Esophagus muscularis mucosa (tissue), 3 donors: ENCODE measurements around the gene ZNF423.

ENCODE experiments used
- CTCF ChIP-seq, 3 experiments: fragments of 200-600 bp in 2 of 3; fragments of 450-650 bp in 1 of 3; sonication (generic) in 2 of 3; IDR thresholded peaks; one replicate each; pipeline ENCODE4 v1.5.1; 2017 to 2019; ENCODE audit warnings: antibody characterized with exemption in 3 of 3, mild to moderate bottlenecking in 2 of 3, moderate library complexity in 1 of 3
- POLR2AphosphoS5 ChIP-seq, 2 donors: sonication (generic); formaldehyde crosslinking; IDR thresholded peaks; one replicate each; pipeline ENCODE4 v1.6.1; 2017; ENCODE audit warnings: antibody characterized with exemption in 2 of 2

- TF ChIP-seq POLR2AphosphoS5 (IDR thresholded peaks at IDR 0.05) (no peak), CTCF (IDR thresholded peaks at IDR 0.05) (no peak)
Measured at GRCh38 chr16:49773534-49774475, 82.1 kb downstream of the ZNF423 start.
